Neuronal stem cell (in vitro differentiated cells): ENCODE measurements around the gene HSD17B7.
A peak's percentile ranks its signal among the peaks of the same experiment; 100 is the strongest.

Experiments
- DNase-seq: peaks from one replicate; pipeline ENCODE4 v3.0.0-alpha.2; 2013; ENCODE audit warnings: low spot score
- H2AFZ ChIP-seq: one replicate; pipeline ENCODE4 v1.6.1; 2013; ENCODE audit warnings: mild to moderate bottlenecking, low read length, inconsistent platforms
- H2AK5ac ChIP-seq: 2 replicates; pipeline ENCODE4 v1.6.1; 2013; ENCODE audit warnings: low read depth, mild to moderate bottlenecking, inconsistent platforms, low read length, moderate library complexity, mixed read lengths
- H2BK120ac ChIP-seq: 2 replicates; pipeline ENCODE4 v1.6.1; 2013; ENCODE audit warnings: low read depth, mild to moderate bottlenecking, inconsistent platforms, low read length, moderate library complexity, mixed read lengths
- H2BK12ac ChIP-seq: one replicate; pipeline ENCODE4 v1.6.1; 2013; ENCODE audit warnings: low read length, inconsistent platforms
- H2BK15ac ChIP-seq: 2 replicates; pipeline ENCODE4 v1.6.1; 2013; ENCODE audit warnings: mild to moderate bottlenecking, low read length, inconsistent platforms, mixed read lengths
- H2BK5ac ChIP-seq: one replicate; pipeline ENCODE4 v1.6.1; 2013; ENCODE audit warnings: inconsistent platforms, mild to moderate bottlenecking, low read length, moderate library complexity
- H3K14ac ChIP-seq: one replicate; pipeline ENCODE4 v1.6.1; 2013; ENCODE audit warnings: low read length, inconsistent platforms
- H3K18ac ChIP-seq: 2 replicates; pipeline ENCODE4 v1.6.1; 2013; ENCODE audit warnings: low read length, inconsistent platforms
- H3K23ac ChIP-seq: 2 replicates; pipeline ENCODE4 v1.6.1; 2013; ENCODE audit warnings: low read depth, mild to moderate bottlenecking, mixed read lengths, low read length, inconsistent platforms; ENCODE audit not compliant: poor library complexity
- H3K27ac ChIP-seq: replicated peaks from 3 replicates; pipeline ENCODE4 v1.5.1; 2013; ENCODE audit warnings: low read length, inconsistent platforms
- H3K27me3 ChIP-seq, 3 experiments: 2 replicates each; pipeline ENCODE4 v1.6.1; 2013; ENCODE audit warnings: low read length in 3 of 3, mild to moderate bottlenecking in 2 of 3, inconsistent platforms in 1 of 3, low read depth in 1 of 3, mixed read lengths in 1 of 3, moderate library complexity in 1 of 3; ENCODE audit not compliant: control insufficient read depth in 3 of 3, insufficient read depth in 3 of 3
- H3K36me3 ChIP-seq, 2 donors: replicated peaks in 1 of 2; 2 replicates each; pipeline ENCODE4 v1.6.1; 2013; ENCODE audit warnings: low read length in 2 of 2; ENCODE audit not compliant: control insufficient read depth in 2 of 2, insufficient read depth in 2 of 2
- H3K4ac ChIP-seq: 2 replicates; pipeline ENCODE4 v1.6.1; 2013; ENCODE audit warnings: inconsistent platforms, mild to moderate bottlenecking, low read length, moderate library complexity
- H3K4me1 ChIP-seq, 2 donors: 1 replicate in 1 of 2; 2 replicates in 1 of 2; pipeline ENCODE4 v1.6.1; 2013; ENCODE audit warnings: low read length in 2 of 2, low read depth in 1 of 2; ENCODE audit not compliant: control insufficient read depth in 2 of 2, insufficient read depth in 1 of 2
- H3K4me2 ChIP-seq: one replicate; pipeline ENCODE4 v1.6.1; 2013; ENCODE audit warnings: mild to moderate bottlenecking, low read length, inconsistent platforms; ENCODE audit not compliant: insufficient read depth, poor library complexity, severe bottlenecking
- H3K4me3 ChIP-seq, 2 donors: 2 replicates each; pipeline ENCODE4 v1.5.1; 2013; ENCODE audit warnings: low read length in 2 of 2, mild to moderate bottlenecking in 2 of 2, inconsistent platforms in 1 of 2, moderate library complexity in 1 of 2
- H3K79me1 ChIP-seq: one replicate; pipeline ENCODE4 v1.6.1; 2013; ENCODE audit warnings: low read depth, mild to moderate bottlenecking, inconsistent platforms, low read length, moderate library complexity
- H3K9ac ChIP-seq: one replicate; pipeline ENCODE4 v1.6.1; 2013; ENCODE audit warnings: mild to moderate bottlenecking, low read depth, low read length, inconsistent platforms; ENCODE audit not compliant: poor library complexity
- H3K9me3 ChIP-seq, 2 donors: replicated peaks in 1 of 2; 2 replicates each; pipeline versions ENCODE3 to v1.6.1; 2013; ENCODE audit warnings: low read length in 2 of 2, mild to moderate bottlenecking in 2 of 2, inconsistent platforms in 1 of 2, low read depth in 1 of 2, mixed read lengths in 1 of 2, moderate library complexity in 1 of 2; ENCODE audit not compliant: control insufficient read depth in 2 of 2, insufficient read depth in 1 of 2
- H4K8ac ChIP-seq: one replicate; pipeline ENCODE4 v1.6.1; 2013; ENCODE audit warnings: low read depth, mild to moderate bottlenecking, inconsistent platforms, low read length, moderate library complexity
- H4K91ac ChIP-seq: one replicate; pipeline ENCODE4 v1.6.1; 2013; ENCODE audit warnings: low read length, low read depth, mild to moderate bottlenecking, inconsistent platforms; ENCODE audit not compliant: poor library complexity
- WGBS, 2 donors: extraction: QIAGEN DNeasy Blood & Tissue Kit; methylation state at CpG; one replicate each; pipeline ENCODE4 v1.1.7; 2013; ENCODE audit warnings: missing lambda C conversion rate in 2 of 2, mixed read lengths in 1 of 2; ENCODE audit not compliant: insufficient read length in 2 of 2, insufficient replicate concordance in 1 of 2; ENCODE audit errors: extremely low coverage in 2 of 2; 5-methylcytosine and 5-hydroxymethylcytosine counted together

Gene HSD17B7

DNA sequence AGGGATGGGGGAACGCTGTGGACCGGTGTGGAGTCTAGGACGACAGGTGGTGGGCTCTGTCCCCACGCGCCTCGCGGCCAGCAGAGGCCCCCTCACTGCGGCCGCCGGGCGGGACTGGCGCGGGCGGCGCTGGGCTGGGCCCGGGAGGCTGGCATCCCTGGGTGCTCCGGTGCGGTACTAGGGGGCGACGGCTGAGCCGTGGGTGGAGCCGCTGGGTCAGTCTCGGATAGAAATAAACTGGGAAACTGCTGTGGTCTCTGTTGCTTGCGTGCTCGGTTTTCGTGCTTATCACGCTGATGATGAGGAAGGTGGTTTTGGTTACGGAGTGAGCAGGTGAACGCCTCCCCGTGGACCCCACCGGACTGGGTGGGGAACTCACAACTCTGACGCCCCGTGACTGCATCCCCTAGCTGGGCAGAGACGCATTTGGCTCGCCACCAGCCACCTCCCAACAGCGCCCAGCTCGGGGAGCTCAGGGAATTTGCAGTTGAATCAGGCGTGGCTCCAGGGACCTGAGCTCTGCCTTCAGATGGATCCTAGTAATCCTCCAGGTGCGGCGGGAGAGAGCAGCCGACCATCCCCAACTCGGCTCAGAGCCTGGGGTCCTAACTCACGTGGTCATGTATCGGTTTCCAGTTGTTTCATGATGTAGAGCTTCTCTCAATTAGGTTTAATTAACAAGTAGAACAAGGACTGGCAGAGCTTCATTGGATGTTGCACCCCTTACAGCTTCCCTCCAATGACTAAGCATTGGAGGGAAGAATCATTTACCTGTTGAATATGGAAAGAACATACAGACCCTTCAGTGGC is 32.1 kb downstream of the HSD17B7 start:
- H2BK120ac ChIP-seq = no peak overlapping the region
- no peak overlapping the region for H3K27ac ChIP-seq
- H3K9me3 ChIP-seq = no peaks in the 10 kb centered on the region
- H4K8ac ChIP-seq = peak overlapping the region; percentile 86
- H2BK12ac ChIP-seq = no peak overlapping the region
- WGBS, 2 donors = no CpG with 5 or more reads among the region's 44 CpGs
- H3K9ac ChIP-seq = peak overlapping the region; percentile 30
- H3K4me3 ChIP-seq = peak overlapping the region; percentile 34 to 84
- DNase-seq = peak; percentile 23
- no peak overlapping the region for H2AK5ac ChIP-seq
- H3K4ac ChIP-seq = no peak overlapping the region
- peaks cover 0 to 5% of the 10 kb centered on the region in 2 donors for H3K4me1 ChIP-seq
- H2BK5ac ChIP-seq = no peak overlapping the region
- no peaks in the 10 kb centered on the region for H3K36me3 ChIP-seq
- H3K4me2 ChIP-seq = peak overlapping the region; percentile 91
- H2AFZ ChIP-seq = peak overlapping the region; percentile 83
- H3K18ac ChIP-seq = peak overlapping the region; percentile 84
- H3K23ac ChIP-seq = peak overlapping the region; percentile 80
- no peaks in the 10 kb centered on the region for H3K79me1 ChIP-seq
- H3K27me3 ChIP-seq = peaks cover 0 to 23% (median 5%) of the 10 kb centered on the region in 3 experiments
- H4K91ac ChIP-seq = no peak overlapping the region
- H2BK15ac ChIP-seq = peak overlapping the region; percentile 81
- no peak overlapping the region for H3K14ac ChIP-seq

DNA sequence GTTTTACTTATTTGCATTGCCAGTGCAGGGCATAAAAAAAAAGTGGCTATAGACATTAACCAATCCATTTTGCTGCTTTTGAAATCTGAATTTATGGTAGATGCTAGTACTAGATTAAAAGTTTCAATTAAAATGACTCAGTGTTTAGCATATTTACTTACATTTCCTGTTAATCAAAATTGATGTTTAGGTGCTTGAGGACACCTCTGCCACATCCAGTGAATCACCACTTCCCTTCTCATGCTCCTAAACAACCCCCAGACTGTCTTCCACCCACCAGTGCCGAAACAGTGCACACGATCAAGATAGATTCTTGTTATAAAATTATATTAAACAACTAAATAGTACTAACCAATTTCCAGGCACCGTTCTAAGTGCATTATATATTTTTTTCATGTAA is 32.7 kb downstream of the HSD17B7 start:
- Histone ChIP-seq H3K79me1 (no peaks in the 10 kb centered on the region), H3K9me3 (no peaks in the 10 kb centered on the region), H3K4ac (no peak overlapping the region), H3K9ac (no peak overlapping the region), H3K18ac (no peak overlapping the region), H3K36me3 (no peaks in the 10 kb centered on the region), H4K8ac (no peak overlapping the region), H3K27me3 (peaks cover 0 to 23% (median 5%) of the 10 kb centered on the region in 3 experiments), H3K4me2 (no peak overlapping the region), H2AFZ (no peak overlapping the region), H2BK5ac (no peak overlapping the region), H3K14ac (no peak overlapping the region), H3K23ac (no peak overlapping the region), H3K27ac (no peak overlapping the region), H4K91ac (no peak overlapping the region), H3K4me1 (peaks cover 0 to 5% of the 10 kb centered on the region in 2 donors), H2AK5ac (no peak overlapping the region), H2BK12ac (no peak overlapping the region), H2BK15ac (no peak overlapping the region), H3K4me3 (no peak overlapping the region), H2BK120ac (no peak overlapping the region)
- no peak for DNase-seq
- no CpG with 5 or more reads among the region's 3 CpGs for WGBS, 2 donors

DNA sequence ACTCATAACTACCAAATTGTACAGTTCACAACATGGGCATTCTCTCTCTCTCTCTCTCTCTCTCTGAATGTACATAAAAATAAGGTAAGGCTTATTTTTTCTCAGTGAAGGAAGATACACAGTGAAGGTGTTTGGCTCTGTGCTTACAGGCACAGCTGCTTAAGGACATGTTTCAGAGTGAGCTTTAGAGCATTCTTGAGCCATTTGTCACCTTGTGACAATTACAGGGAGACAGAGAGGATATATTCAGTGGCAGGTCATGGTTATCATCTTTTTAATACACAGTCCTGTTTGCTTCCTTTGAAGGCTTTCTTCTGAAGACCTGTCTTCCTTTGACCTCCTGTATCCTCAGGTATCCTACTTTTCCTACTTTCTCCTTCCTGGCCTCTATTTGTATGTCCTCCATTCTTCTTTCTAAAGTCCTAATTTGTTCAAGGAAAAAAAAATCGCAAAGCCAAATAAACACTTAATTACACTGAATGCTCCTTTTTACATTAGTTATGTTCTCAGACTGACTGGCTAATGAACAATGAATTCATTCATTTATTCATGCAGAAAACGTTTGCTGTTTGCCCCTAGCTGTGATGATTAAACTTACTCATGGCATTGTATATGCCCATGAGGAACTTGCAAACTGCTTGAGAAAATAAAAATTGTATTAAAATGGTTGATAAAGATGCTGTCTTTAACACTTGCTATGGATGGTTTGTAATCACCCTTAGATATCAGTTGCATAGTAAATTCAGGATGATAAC is 33.4 kb downstream of the HSD17B7 start:
- peaks cover 1 to 5% of the 10 kb centered on the region in 2 donors for H3K4me1 ChIP-seq
- no peak overlapping the region for H3K4ac ChIP-seq
- H3K14ac ChIP-seq = no peak overlapping the region
- peaks cover 0 to 23% (median 5%) of the 10 kb centered on the region in 3 experiments for H3K27me3 ChIP-seq
- H2BK12ac ChIP-seq = no peak overlapping the region
- no peak overlapping the region for H3K9ac ChIP-seq
- no peak overlapping the region for H2BK15ac ChIP-seq
- H2BK5ac ChIP-seq = no peak overlapping the region
- no peaks in the 10 kb centered on the region for H3K9me3 ChIP-seq
- no peak overlapping the region for H3K23ac ChIP-seq
- no peak overlapping the region for H2AK5ac ChIP-seq
- no peak overlapping the region for H3K4me3 ChIP-seq
- H3K18ac ChIP-seq = no peak overlapping the region
- H3K36me3 ChIP-seq = no peaks in the 10 kb centered on the region
- no peak overlapping the region for H2AFZ ChIP-seq
- H3K27ac ChIP-seq = no peak overlapping the region
- no peak overlapping the region for H4K91ac ChIP-seq
- DNase-seq = no peak
- no peak overlapping the region for H2BK120ac ChIP-seq
- H3K4me2 ChIP-seq = no peak overlapping the region
- H4K8ac ChIP-seq = no peak overlapping the region
- no CpG with 5 or more reads among the region's 2 CpGs for WGBS, 2 donors
- no peaks in the 10 kb centered on the region for H3K79me1 ChIP-seq

DNA sequence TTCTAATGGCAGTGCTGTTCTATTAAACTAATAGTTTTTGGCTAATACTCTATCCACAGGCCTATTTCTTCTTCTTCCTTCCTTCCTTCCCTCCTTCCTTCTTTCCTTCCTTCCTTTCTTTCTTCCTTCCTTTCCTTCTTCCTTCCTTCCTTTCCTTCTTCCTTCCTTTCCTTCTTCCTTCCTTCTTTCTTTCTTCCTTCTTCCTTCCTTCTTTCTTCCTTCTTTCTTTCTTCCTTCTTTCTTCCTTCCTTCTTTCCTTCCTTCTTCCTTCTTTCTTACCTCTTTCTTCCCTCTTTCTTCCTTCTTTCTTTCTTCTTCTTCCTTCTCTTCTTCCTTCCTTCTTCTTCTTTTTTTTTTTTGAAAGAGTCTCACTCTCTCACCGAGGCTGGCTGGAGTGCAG is 38.8 kb downstream of the HSD17B7 start:
- Histone ChIP-seq H3K79me1 (no peaks in the 10 kb centered on the region), H2AFZ (no peak overlapping the region), H2BK12ac (no peak overlapping the region), H3K23ac (no peak overlapping the region), H3K14ac (no peak overlapping the region), H3K36me3 (no peaks in the 10 kb centered on the region), H2BK120ac (no peak overlapping the region), H3K18ac (no peak overlapping the region), H4K91ac (no peak overlapping the region), H2BK5ac (no peak overlapping the region), H3K9me3 (no peaks in the 10 kb centered on the region), H3K4me2 (no peak overlapping the region), H3K4ac (no peak overlapping the region), H3K9ac (no peak overlapping the region), H3K4me3 (no peak overlapping the region), H2AK5ac (no peak overlapping the region), H2BK15ac (no peak overlapping the region), H3K27ac (no peak overlapping the region), H3K27me3 (peaks cover 0 to 3% (median 0%) of the 10 kb centered on the region in 3 experiments), H4K8ac (no peak overlapping the region), H3K4me1 (peaks cover 0 to 1% of the 10 kb centered on the region in 2 donors)
- DNase-seq = no peak
- no CpG with 5 or more reads among the region's 1 CpG for WGBS, 2 donors
